Esophagus muscularis mucosa (tissue), 4 donors: ENCODE measurements around the gene DARS1.

ENCODE experiments used
- EP300 ChIP-seq: sonication (generic); formaldehyde crosslinking; IDR thresholded peaks from one replicate; pipeline ENCODE4 v1.6.1; 2017; ENCODE audit warnings: antibody characterized with exemption
- POLR2A ChIP-seq: fragments of 450-650 bp; IDR thresholded peaks from one replicate; pipeline ENCODE4 v1.6.1; 2017; ENCODE audit warnings: antibody characterized with exemption, moderate library complexity, mild to moderate bottlenecking, low read depth
- TF ChIP-seq, protein P1 (sequence below), 3 experiments: fragments of 200-600 bp in 2 of 3; fragments of 450-650 bp in 1 of 3; sonication (generic) in 2 of 3; IDR thresholded peaks; one replicate each; pipeline ENCODE4 v1.5.1; 2017 to 2019; ENCODE audit warnings: antibody characterized with exemption in 3 of 3, mild to moderate bottlenecking in 2 of 3, moderate library complexity in 1 of 3

DNA sequence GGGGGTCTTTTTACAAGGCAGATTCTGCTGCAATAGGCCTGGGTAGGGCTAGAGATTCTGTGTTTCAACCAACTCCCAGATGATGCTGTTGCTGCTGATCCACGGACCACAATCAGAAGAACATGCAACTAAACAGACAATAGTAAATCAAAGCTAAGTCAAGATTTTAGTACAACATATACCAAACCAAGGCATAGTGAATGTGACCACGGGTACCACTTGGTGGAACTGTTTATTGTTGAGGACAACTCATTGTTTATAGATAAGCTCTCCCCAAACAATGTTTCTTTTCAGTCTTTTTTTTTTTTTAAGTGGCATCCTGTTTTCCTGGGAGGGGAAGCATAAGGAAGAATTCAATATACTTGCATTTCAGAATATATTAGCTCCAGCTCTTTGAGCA, 36.0 kb upstream of the DARS1 start:
- TF ChIP-seq, protein P1, sequence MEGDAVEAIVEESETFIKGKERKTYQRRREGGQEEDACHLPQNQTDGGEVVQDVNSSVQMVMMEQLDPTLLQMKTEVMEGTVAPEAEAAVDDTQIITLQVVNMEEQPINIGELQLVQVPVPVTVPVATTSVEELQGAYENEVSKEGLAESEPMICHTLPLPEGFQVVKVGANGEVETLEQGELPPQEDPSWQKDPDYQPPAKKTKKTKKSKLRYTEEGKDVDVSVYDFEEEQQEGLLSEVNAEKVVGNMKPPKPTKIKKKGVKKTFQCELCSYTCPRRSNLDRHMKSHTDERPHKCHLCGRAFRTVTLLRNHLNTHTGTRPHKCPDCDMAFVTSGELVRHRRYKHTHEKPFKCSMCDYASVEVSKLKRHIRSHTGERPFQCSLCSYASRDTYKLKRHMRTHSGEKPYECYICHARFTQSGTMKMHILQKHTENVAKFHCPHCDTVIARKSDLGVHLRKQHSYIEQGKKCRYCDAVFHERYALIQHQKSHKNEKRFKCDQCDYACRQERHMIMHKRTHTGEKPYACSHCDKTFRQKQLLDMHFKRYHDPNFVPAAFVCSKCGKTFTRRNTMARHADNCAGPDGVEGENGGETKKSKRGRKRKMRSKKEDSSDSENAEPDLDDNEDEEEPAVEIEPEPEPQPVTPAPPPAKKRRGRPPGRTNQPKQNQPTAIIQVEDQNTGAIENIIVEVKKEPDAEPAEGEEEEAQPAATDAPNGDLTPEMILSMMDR (IDR thresholded peaks at IDR 0.05): no peak
- no peak for TF ChIP-seq EP300
- TF ChIP-seq POLR2A: no peak
